Stimulated activated CD8-positive, alpha-beta memory T cell treated with anti-CD3 and anti-CD28 coated beads, Interleukin-12 subunit alpha, Interleukin-12 subunit beta, amount 100 ng/mL, for 24 hours (primary cell): Measurements from ENCODE around the gene WDHD1.
"Not testable (repeated sequence)": the region's sequence is repeated elsewhere in the genome, so short reads cannot be mapped to it uniquely, and the experiment has no call there.

Source experiments
- DNase-seq: peaks from one replicate; pipeline ENCODE4 v3.0.0-alpha.2; 2020; ENCODE audit errors: extremely low read depth

Gene WDHD1

DNA sequence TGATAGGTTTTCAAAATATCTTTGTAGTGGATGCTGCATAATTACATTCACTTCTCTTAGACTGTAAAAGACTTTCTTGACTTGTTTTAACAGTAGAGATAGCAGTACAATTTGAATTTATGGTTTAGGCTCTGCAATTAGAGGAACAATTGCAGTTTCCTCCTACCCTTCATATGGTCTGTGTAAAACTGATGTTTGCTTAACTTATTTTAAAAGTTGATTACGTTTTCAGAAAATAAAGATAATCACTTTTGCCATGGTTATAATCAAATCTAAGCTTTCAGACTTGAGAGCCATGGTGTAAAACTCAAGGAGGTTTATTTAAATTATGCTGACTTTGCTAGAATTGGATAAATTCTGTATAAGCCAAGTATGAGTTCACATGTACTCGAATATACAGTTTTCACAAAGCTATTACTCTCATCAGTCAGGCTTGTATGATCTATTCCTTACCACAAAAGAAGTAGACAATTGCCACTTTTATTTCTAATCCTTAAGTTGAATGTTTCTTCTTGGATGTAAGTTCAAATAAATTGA, 22.1 kb upstream of the WDHD1 start:
- no peak for DNase-seq

DNA sequence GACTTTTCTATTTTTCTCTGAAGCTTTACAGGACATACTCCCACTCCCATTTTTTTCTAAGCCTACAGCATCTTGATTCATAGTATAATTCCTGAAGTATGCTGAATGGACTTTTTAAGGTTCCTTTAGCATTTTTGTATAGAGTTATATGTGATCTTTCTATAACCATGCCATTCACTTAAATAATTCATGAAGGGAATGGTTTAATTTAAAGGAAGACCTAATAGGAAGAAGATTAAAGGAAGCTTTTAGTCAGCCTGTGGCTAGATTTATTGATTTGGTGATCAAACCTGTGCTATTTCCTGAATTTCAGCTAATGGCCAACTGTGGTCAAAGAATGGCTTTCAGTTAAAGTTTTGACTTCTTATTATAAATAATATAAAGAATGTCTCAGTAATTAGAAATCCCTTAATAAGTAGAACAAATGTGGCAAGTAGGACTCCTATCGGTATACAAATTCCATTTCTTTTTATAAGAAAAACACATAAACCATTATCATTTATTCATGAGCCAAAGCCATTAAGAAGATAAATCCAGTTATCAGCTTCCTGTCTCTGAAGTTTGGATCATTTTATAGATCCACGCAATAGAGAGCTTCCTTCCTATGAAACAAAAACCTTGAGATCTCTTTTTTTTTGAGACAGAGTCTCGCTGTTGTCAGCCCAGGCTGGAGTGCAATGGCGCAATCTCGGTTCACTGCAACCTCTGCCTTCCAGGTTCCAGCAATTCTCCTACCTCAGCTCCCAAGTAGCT, 20.6 kb upstream of the WDHD1 start:
- no peak for DNase-seq

DNA sequence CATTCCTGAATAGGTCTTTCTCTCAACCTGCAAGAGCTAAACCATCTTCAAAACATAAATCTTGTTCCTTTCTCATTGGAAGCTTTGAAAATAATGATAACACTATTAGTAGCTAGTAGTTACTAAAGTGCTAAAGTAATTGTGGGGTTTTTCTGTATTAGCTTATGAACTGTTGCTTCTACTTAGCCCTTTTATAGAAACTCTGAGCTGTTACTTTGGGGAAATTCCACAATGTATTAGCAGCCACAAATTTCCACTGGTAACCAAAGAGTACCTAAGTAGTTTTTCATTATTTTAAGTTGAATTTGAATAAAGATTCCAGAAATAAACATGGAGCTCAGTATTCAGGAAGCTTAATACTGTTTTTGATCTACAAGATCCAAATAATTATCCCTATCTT, 18.2 kb upstream of the WDHD1 start:
- no peak for DNase-seq

DNA sequence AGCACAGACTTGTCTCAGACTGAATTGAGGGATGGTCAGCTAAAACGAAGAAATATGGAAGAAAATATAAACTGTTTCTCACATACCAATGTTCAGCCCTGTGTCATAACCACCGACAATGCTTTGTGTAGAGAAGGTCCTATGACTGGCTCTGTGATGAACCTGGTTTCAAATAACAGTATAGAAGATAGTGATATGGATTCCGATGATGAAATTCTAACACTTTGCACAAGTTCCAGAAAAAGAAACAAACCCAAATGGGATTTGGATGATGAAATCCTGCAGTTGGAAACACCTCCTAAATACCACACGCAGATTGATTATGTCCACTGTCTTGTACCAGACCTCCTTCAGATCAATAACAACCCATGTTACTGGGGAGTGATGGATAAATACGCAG, 16.6 kb upstream of the WDHD1 start:
- DNase-seq, result no peak

DNA sequence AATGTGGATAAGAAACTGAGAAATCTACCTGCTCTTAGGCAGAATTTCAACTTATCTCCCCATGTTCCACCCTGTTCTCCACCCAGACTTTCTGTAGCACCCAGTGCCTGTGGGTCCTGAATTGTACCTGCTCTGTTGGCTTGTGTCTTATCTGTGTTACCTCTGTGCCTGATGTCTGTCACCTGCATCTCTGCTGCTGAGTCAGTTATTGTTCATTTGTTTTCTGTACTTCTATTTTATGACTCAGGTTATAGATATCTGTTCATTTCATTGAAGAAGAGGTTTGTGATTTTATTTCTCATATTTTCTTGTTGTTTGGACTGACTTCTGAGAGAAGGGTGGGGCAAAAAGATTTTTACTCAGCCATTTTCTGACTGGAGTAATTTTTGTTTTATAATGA, 11.8 kb upstream of the WDHD1 start:
- DNase-seq, result no peak

GRCh38 chr14:55037995-55038394, 11.1 kb upstream of the WDHD1 start:
- not testable (repeated sequence) for DNase-seq

DNA sequence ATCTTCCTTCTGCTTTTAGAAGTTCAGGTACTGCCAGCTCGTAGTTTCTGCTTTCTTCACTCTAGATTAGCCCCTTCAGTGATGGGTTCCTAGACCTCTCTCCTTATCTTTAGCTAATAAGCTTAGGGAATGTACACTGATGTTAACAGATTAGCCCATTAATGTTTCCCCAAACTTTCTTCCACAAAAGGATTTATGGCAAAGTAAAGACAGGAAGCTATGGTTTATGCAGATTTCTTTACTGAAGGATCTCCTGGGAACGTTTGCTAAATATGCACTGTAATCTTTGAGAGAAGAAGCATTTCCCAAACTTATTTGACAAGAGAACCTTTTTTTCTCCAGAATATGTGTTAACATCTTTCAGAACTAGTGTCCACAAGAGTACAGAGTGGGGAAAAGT, 4.3 kb upstream of the WDHD1 start:
- DNase-seq, result no peak

- DNase-seq, result no peak
Observed at GRCh38 chr14:55028476-55028875, 1.6 kb upstream of the WDHD1 start.

GRCh38 chr14:55028066-55028465, 1.2 kb upstream of the WDHD1 start:
- DNase-seq, result no peak

- no peak for DNase-seq
Observed at GRCh38 chr14:55026441-55026792, 482 bp downstream of the WDHD1 start.

- DNase-seq, result no peak
Observed at GRCh38 chr14:55025948-55026347, 951 bp downstream of the WDHD1 start.

GRCh38 chr14:55024365-55024764, 2.5 kb downstream of the WDHD1 start:
- not testable (repeated sequence) for DNase-seq

- no peak for DNase-seq
Observed at GRCh38 chr14:55019968-55020554, 6.8 kb downstream of the WDHD1 start.

- no peak for DNase-seq
Observed at GRCh38 chr14:55015006-55015405, 11.9 kb downstream of the WDHD1 start.

DNA sequence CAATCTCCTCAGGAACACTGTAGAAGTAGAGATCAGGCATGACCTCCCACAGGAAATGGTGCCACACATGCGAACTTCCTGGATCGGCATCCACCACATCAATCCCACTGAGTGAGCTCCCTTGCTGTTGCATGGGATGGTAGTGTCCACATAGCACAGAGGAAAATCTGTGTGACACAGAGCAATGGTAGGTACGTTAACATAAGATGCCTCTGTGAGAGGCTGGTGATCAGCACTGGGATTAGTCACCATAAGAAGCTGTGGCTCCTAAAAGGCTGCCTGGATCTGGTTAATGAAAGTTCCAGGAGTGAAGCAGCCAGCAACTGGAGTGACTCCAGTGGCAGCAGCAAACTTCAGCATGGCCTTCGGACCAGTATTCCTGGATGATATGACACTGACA, 21.8 kb downstream of the WDHD1 start:
- DNase-seq, result no peak

GRCh38 chr14:55000381-55000780, 26.5 kb downstream of the WDHD1 start:
- no peak for DNase-seq

GRCh38 chr14:54985156-54985555, 41.7 kb downstream of the WDHD1 start:
- DNase-seq, result no peak

DNA sequence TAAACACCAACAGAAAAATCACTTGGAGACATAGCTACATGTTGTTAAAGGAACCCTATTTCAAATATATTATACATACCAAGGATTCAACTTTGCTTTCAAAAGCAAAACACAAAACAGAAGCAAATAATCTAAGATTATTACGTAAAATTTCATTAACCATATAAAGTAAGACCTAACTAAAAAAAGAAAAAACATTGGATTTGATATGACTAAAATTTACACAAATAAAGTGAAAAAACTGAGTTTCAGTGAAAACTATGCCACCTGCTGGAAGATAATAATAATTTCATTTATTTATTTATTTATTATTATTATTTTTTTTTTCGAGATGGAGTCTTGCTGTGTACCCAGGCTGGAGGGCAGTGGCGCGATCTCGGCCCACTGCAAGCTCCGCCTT, 45.2 kb downstream of the WDHD1 start:
- no peak for DNase-seq

GRCh38 chr14:54979039-54979438, 47.9 kb downstream of the WDHD1 start:
- DNase-seq, result no peak

GRCh38 chr14:54976316-54976715, 50.6 kb downstream of the WDHD1 start:
- no peak for DNase-seq

- DNase-seq, result no peak
Observed at GRCh38 chr14:54975856-54976255, 51.0 kb downstream of the WDHD1 start.

- no peak for DNase-seq
Observed at GRCh38 chr14:54974788-54975414, 52.0 kb downstream of the WDHD1 start.

DNA sequence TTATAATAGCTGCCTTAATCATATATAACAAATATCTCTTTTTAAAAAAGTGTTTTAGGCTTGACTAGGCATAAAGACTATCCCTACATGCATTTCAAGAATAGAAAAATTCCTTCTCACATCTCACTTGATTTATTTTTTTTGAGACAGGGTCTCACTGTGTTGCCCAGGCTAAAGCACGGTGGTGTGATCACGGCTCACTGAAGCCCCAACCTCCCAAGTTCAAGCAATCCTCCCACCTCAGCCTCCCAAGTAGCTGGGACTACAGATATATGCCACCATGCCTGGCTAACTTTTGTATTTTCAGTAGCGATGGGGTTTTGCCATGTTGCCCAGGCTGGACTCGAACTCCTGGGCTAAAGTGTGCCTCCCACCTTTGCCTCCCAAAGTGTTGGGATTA, 59.4 kb downstream of the WDHD1 start:
- no peak for DNase-seq
